Measurements from ENCODE around the gene RXRG.

Gene RXRG

DNA sequence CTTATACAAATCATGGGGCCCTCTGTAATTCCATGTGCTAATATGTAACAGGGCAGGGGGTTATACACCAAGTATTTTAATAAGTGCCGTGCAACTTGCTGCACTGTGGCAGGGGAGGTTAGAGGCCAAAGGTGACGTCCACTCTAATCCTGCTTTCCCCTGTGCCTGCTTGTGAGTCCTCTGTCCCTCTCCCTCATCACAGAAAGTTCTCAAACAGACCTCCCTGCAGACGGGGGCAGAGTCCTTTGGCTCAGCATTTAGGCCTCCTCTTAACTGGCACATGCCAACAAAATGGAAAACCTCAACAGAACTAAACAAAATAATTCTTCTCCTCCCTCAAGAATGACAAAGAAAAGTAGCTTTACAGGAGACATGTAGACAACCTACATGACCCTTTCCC, 2.9 kb downstream of the RXRG start:
- Histone ChIP-seq H2AFZ (ENCODE audit: low read depth, low read length) (no peak overlapping the region), H4K20me1 (ENCODE audit: insufficient read depth, low read length) (no peaks in the 10 kb centered on the region), H3K9ac (ENCODE audit: low read depth, low read length) (no peak overlapping the region), H3K4me3 (ENCODE audit: low read depth in 1 of 2, low read length in 2 of 2) (no peak overlapping the region), H3K36me3 (ENCODE audit: insufficient read depth, low read length) (no peaks in the 10 kb centered on the region), H3K79me2 (ENCODE audit: insufficient read depth, low read length) (no peaks in the 10 kb centered on the region), H3K4me2 (ENCODE audit: insufficient read depth, low read length) (no peak overlapping the region), H3K4me1 (ENCODE audit: insufficient read depth, low read length) (no peaks in the 10 kb centered on the region), H3K9me3 (ENCODE audit: insufficient read depth, low read length, severe bottlenecking) (no peaks in the 10 kb centered on the region), H3K27me3 (ENCODE audit: insufficient read depth, low read length, poor library complexity) (peaks cover 72% of the 10 kb centered on the region), H3K27ac (ENCODE audit: low read length) (no peak overlapping the region)
- ATAC-seq (ENCODE audit: insufficient read depth, low read depth) (no peak), DNase-seq (no peak)
- no peak for TF ChIP-seq EZH2 (IDR thresholded peaks at IDR 0.05; ENCODE audit: borderline replicate concordance, low read depth, low read length, severe bottlenecking)
- TF ChIP-seq, protein P1, sequence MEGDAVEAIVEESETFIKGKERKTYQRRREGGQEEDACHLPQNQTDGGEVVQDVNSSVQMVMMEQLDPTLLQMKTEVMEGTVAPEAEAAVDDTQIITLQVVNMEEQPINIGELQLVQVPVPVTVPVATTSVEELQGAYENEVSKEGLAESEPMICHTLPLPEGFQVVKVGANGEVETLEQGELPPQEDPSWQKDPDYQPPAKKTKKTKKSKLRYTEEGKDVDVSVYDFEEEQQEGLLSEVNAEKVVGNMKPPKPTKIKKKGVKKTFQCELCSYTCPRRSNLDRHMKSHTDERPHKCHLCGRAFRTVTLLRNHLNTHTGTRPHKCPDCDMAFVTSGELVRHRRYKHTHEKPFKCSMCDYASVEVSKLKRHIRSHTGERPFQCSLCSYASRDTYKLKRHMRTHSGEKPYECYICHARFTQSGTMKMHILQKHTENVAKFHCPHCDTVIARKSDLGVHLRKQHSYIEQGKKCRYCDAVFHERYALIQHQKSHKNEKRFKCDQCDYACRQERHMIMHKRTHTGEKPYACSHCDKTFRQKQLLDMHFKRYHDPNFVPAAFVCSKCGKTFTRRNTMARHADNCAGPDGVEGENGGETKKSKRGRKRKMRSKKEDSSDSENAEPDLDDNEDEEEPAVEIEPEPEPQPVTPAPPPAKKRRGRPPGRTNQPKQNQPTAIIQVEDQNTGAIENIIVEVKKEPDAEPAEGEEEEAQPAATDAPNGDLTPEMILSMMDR (IDR thresholded peaks at IDR 0.05; ENCODE audit: borderline replicate concordance, extremely low read depth, low read length, poor library complexity, severe bottlenecking) = no peak

DNA sequence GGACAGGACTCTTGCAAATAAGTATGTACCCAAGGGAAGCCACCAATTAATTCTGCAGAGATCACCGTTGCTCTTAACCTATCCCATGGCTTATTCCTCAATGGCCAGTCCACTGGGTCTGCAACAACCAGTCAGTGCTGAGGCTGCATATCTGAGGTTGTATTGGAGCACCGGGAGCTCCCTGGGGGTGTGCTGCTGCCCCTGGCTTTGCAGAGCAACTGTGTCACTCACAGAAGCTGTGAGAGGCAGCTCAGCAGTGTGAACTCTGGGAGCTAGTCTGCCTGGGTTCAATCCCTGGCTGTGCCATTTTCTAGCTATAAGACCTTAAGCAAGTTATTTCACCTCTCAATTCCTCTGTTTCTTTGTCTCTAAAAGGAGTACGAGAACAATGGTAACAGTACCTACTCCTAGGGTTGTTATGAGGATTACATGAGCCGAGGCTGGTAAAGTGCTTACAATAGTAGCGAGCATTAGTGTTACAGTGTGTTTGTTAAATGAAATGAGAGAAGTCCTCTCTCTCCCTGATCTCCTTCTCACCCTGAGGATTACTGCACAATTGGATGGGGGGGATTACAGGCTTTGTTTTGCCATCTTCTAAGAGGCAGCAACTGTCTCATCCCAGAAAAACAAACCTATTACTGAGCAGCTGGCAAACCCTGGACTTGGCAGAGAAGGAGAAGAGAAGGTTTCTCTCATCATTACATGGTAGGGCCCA, 3.6 kb downstream of the RXRG start:
- H3K27me3 ChIP-seq (ENCODE audit: insufficient read depth, low read length, poor library complexity) = peaks cover 77% of the 10 kb centered on the region
- TF ChIP-seq EZH2 (IDR thresholded peaks at IDR 0.05; ENCODE audit: borderline replicate concordance, low read depth, low read length, severe bottlenecking) = no peak
- TF ChIP-seq, protein P1 (IDR thresholded peaks at IDR 0.05; ENCODE audit: borderline replicate concordance, extremely low read depth, low read length, poor library complexity, severe bottlenecking) = no peak
- H3K4me1 ChIP-seq (ENCODE audit: insufficient read depth, low read length) = no peaks in the 10 kb centered on the region
- no peak overlapping the region for H3K4me3 ChIP-seq (ENCODE audit: low read depth in 1 of 2, low read length in 2 of 2)
- H4K20me1 ChIP-seq (ENCODE audit: insufficient read depth, low read length) = no peaks in the 10 kb centered on the region
- no peaks in the 10 kb centered on the region for H3K9me3 ChIP-seq (ENCODE audit: insufficient read depth, low read length, severe bottlenecking)
- H3K9ac ChIP-seq (ENCODE audit: low read depth, low read length) = no peak overlapping the region
- no peaks in the 10 kb centered on the region for H3K36me3 ChIP-seq (ENCODE audit: insufficient read depth, low read length)
- no peak overlapping the region for H2AFZ ChIP-seq (ENCODE audit: low read depth, low read length)
- H3K79me2 ChIP-seq (ENCODE audit: insufficient read depth, low read length) = no peaks in the 10 kb centered on the region
- H3K4me2 ChIP-seq (ENCODE audit: insufficient read depth, low read length) = no peak overlapping the region
- no peak overlapping the region for H3K27ac ChIP-seq (ENCODE audit: low read length)
- ATAC-seq (ENCODE audit: insufficient read depth, low read depth) (no peak), DNase-seq (no peak)

DNA sequence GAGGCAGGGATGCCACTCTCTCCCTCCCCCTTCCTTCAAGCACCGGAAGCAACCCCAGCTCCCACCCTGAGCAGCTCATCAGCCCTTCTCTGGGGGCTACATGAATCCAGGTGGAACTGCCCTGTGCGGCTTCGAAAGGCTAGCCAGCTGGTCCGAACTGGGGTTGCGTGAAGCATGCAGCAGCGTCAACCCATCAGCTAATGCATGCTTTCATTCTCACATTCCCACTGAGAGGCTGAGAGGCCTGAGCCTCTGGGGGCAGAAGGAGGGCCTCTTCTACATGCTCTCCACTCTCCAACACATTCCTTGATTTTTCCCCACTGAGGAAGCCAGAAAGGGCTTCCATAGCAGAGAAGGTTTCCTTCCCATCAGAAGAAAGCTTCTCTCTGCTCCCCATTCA, 5.6 kb downstream of the RXRG start:
- DNase-seq (no peak), ATAC-seq (ENCODE audit: insufficient read depth, low read depth) (no peak)
- H2AFZ ChIP-seq (ENCODE audit: low read depth, low read length) = no peak overlapping the region
- no peak overlapping the region for H3K27ac ChIP-seq (ENCODE audit: low read length)
- no peaks in the 10 kb centered on the region for H3K4me1 ChIP-seq (ENCODE audit: insufficient read depth, low read length)
- no peaks in the 10 kb centered on the region for H3K36me3 ChIP-seq (ENCODE audit: insufficient read depth, low read length)
- H3K79me2 ChIP-seq (ENCODE audit: insufficient read depth, low read length) = no peaks in the 10 kb centered on the region
- no peaks in the 10 kb centered on the region for H3K9me3 ChIP-seq (ENCODE audit: insufficient read depth, low read length, severe bottlenecking)
- no peak overlapping the region for H3K4me2 ChIP-seq (ENCODE audit: insufficient read depth, low read length)
- no peak for TF ChIP-seq EZH2 (IDR thresholded peaks at IDR 0.05; ENCODE audit: borderline replicate concordance, low read depth, low read length, severe bottlenecking)
- TF ChIP-seq, protein P1 (IDR thresholded peaks at IDR 0.05; ENCODE audit: borderline replicate concordance, extremely low read depth, low read length, poor library complexity, severe bottlenecking) = no peak
- no peak overlapping the region for H3K4me3 ChIP-seq (ENCODE audit: low read depth in 1 of 2, low read length in 2 of 2)
- no peak overlapping the region for H3K9ac ChIP-seq (ENCODE audit: low read depth, low read length)
- H3K27me3 ChIP-seq (ENCODE audit: insufficient read depth, low read length, poor library complexity) = peaks cover 62% of the 10 kb centered on the region
- H4K20me1 ChIP-seq (ENCODE audit: insufficient read depth, low read length) = no peaks in the 10 kb centered on the region
